ENCODE measurements around the gene TARBP1. TPM values are rescaled to one million over a fixed set of nuclear protein-coding genes. Genes with fewer than 3 reads are reported as not detected.

Gene TARBP1
- total RNA-seq, 4 donors from 2014 or later, result 5.8 to 11.1 (median 9.8) TPM

- DNase-seq (ENCODE audit: extremely low spot score), result no peak
- peaks cover 0 to 11% (median 0%) of the 10 kb centered on the region in 4 donors for H3K27me3 ChIP-seq
- H3K4me3 ChIP-seq, result no peak overlapping the region
- peaks cover 4 to 11% (median 9%) of the 10 kb centered on the region in 4 donors for H3K4me1 ChIP-seq
- no peak overlapping the region for H3K27ac ChIP-seq (replicated peaks in 1 of 4)
- intact Hi-C loops (cut with DNase I), result no loop called here
- H3K9me3 ChIP-seq, result no peaks in the 10 kb centered on the region
- TF ChIP-seq POLR2AphosphoS5 (IDR thresholded peaks at IDR 0.05), result no peak
- no peak for TF ChIP-seq CTCF (IDR thresholded peaks at IDR 0.05)
- no peak for TF ChIP-seq EP300 (IDR thresholded peaks at IDR 0.05)
- no peak for TF ChIP-seq POLR2A (IDR thresholded peaks at IDR 0.05; ENCODE audit: low read depth)
- 85% methylated on average over 3 of the region's 3 CpGs for WGBS
- no peaks in the 10 kb centered on the region for H3K36me3 ChIP-seq
Measured at GRCh38 chr1:234369033-234369430, 109.9 kb downstream of the TARBP1 start.

GRCh38 chr1:234368320-234369032 lies 110.5 kb downstream of the TARBP1 start:
- TF ChIP-seq POLR2AphosphoS5 (IDR thresholded peaks at IDR 0.05) (no peak), CTCF (IDR thresholded peaks at IDR 0.05) (no peak), POLR2A (IDR thresholded peaks at IDR 0.05; ENCODE audit: low read depth) (no peak), EP300 (IDR thresholded peaks at IDR 0.05) (no peak)
- Histone ChIP-seq H3K27me3 (peaks cover 0 to 11% (median 0%) of the 10 kb centered on the region in 4 donors), H3K9me3 (no peaks in the 10 kb centered on the region), H3K36me3 (no peaks in the 10 kb centered on the region), H3K4me3 (no peak overlapping the region), H3K4me1 (peaks cover 4 to 10% (median 7%) of the 10 kb centered on the region in 4 donors), H3K27ac (replicated peaks in 1 of 4) (no peak overlapping the region)
- 80% methylated on average over 12 of the region's 12 CpGs for WGBS
- DNase-seq (ENCODE audit: extremely low spot score), result no peak
- intact Hi-C loops (cut with DNase I), result no loop called here

- no peaks in the 10 kb centered on the region for H3K9me3 ChIP-seq
- 89% methylated on average over 2 of the region's 2 CpGs for WGBS
- no peak overlapping the region for H3K4me3 ChIP-seq
- H3K27me3 ChIP-seq, result peaks cover 0 to 14% (median 0%) of the 10 kb centered on the region in 4 donors
- no peak overlapping the region for H3K27ac ChIP-seq (replicated peaks in 1 of 4)
- DNase-seq (ENCODE audit: extremely low spot score), result no peak
- intact Hi-C loops (cut with DNase I), result no loop called here
- TF ChIP-seq EP300 (IDR thresholded peaks at IDR 0.05) (no peak), CTCF (IDR thresholded peaks at IDR 0.05) (no peak), POLR2AphosphoS5 (IDR thresholded peaks at IDR 0.05) (no peak), POLR2A (IDR thresholded peaks at IDR 0.05; ENCODE audit: low read depth) (no peak)
- no peaks in the 10 kb centered on the region for H3K36me3 ChIP-seq
- H3K4me1 ChIP-seq, result no peaks in the 10 kb centered on the region
Measured at GRCh38 chr1:234362558-234362957, 116.4 kb downstream of the TARBP1 start.

GRCh38 chr1:234361102-234361603 lies 117.8 kb downstream of the TARBP1 start:
- Histone ChIP-seq H3K27ac (replicated peaks in 1 of 4) (no peak overlapping the region), H3K27me3 (peaks cover 0 to 17% (median 0%) of the 10 kb centered on the region in 4 donors), H3K9me3 (no peaks in the 10 kb centered on the region), H3K4me3 (no peak overlapping the region), H3K36me3 (no peaks in the 10 kb centered on the region), H3K4me1 (no peaks in the 10 kb centered on the region)
- TF ChIP-seq EP300 (IDR thresholded peaks at IDR 0.05) (no peak), POLR2A (IDR thresholded peaks at IDR 0.05; ENCODE audit: low read depth) (no peak), POLR2AphosphoS5 (IDR thresholded peaks at IDR 0.05) (no peak), CTCF (IDR thresholded peaks at IDR 0.05) (no peak)
- intact Hi-C loops (cut with DNase I), result no loop called here
- 82% methylated on average over 3 of the region's 3 CpGs for WGBS
- DNase-seq (ENCODE audit: extremely low spot score), result no peak
